IPS-11a (cell line): Measurements from ENCODE around the gene SPAG16.

Experiments
- H3K4me3 ChIP-seq: one replicate; pipeline ENCODE4 v1.5.1; 2013; ENCODE audit warnings: low read depth, low read length, control low read depth

The SPAG16 gene

DNA sequence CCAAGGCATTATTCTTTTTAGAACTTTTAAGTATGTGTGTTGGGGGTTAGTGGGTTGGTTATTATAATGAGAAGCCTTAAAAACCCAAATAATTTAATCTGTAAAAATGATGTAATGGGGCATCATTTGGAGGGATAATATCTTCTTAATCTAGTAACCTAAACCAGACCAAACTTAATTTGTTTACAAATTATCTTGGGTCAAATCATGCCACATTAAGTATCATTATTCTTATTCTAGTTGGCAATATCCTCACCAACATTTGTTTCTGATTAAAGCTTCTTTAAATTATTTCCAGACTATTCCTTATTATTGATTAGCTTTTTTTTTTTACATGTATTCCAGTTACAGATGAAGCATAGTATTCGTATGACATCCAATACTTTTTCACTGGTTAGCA lies 1041.1 kb downstream of the SPAG16 start:
- H3K4me3 ChIP-seq = no peak overlapping the region

DNA sequence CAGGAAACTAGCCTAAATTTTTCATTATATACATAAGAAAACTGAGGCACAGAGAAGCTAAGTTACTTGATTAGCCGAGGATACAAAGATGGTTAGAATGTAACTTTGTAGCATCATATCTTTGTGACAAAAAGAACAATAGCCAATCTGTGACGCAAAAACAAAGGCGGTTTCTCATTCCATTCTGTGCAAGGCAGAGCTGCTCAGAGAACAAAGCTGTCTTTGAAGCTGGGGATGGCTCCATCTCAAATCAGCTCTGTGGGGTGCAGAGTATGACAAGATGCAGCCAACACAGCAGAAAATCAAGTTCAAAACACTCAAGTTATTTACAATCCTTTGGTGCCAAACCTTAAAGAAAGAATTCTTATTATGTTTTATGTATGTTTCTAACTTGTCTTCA lies 1044.7 kb downstream of the SPAG16 start:
- H3K4me3 ChIP-seq = no peak overlapping the region

DNA sequence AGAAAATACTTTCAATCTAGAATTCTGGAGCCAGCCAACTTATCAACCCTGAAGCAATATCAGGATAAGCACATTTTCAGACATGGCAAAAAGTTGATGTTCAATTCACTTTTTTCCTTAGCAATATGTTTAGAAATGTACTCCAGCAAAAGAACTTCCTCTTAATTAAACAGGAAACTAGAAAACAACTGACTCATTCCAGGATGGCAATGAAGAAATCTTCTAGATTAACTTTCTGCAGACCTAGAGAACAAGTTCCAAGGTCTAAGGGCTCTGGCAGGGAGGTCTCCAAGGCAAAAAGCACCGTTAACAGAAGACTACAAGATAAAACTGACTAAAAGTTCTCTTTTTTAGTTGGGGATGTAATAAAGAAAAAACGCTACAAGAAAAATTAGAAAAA lies 1057.4 kb downstream of the SPAG16 start:
- H3K4me3 ChIP-seq = no peak overlapping the region

DNA sequence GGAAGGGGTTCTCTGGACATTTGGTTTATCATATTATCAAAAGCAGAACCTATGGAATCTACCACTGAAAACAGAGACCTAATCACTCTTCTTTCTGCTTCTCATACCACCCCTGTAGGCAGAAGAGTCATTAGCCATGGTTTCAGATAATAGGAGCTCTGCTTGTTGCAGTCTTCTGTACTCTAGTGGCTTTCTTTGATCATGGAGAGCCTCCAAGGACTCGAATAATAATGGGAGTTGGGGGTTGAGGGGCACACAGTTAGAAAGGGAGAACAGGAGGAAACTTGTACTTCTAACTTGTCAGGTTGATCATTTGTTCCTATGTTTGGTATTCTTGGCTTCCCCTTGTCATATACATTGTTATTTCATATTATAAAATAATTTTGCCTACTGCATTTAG lies 1074.2 kb downstream of the SPAG16 start:
- no peak overlapping the region for H3K4me3 ChIP-seq

DNA sequence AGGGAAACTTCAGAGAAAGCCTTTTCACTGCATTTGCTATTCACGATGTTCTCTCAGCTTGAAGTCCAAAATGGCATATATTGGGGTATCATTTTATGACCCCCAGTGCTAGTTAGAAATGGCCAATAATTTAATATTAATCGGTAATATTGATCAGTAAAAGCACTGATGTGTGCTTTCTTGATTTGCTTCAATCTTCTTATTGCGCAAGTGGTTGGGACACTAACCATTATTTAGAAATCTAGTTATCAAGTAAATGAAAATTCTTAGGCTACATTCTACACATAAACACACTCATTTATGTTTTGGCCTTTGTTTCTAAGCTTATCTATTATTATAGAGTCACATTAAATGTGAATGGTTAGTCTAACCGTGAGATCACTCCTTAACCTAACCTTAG lies 1076.9 kb downstream of the SPAG16 start:
- H3K4me3 ChIP-seq = no peak overlapping the region

DNA sequence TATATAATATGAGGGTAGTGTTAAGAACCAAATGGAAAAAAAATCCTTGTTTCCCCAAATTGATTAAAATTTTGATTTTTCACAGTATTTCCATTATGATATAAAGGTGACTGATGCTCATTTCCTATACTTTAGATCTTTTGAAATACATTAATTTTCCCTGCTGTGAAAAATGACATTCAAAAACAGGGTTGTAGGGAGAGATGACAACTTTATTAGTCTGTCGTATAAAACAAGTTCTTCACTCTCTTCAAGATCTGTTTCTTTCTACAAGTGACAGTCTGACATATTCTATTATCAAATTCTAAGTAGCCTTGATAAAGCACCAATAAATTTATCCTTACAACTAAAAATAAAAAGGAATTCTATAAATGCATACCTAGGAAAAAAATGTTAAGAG lies 1081.3 kb downstream of the SPAG16 start:
- no peak overlapping the region for H3K4me3 ChIP-seq

DNA sequence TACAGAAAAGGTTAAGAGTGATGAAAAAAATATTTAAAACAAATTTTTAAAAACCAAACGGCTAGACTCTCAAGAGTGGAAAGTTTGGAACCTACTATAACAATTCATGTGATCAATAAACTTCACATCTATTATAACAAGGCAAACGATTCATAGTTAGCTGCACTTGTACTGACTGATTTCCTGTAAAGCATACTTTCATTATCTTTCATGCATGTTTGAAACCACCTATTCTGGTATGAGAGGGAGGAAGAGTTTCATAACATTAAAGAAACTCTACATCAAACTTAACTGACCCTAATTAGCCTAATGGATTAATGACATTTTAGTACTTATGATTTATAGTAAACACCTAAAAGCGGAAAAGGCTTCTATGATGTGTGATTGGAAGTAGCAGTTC lies 1082.9 kb downstream of the SPAG16 start:
- no peak overlapping the region for H3K4me3 ChIP-seq

DNA sequence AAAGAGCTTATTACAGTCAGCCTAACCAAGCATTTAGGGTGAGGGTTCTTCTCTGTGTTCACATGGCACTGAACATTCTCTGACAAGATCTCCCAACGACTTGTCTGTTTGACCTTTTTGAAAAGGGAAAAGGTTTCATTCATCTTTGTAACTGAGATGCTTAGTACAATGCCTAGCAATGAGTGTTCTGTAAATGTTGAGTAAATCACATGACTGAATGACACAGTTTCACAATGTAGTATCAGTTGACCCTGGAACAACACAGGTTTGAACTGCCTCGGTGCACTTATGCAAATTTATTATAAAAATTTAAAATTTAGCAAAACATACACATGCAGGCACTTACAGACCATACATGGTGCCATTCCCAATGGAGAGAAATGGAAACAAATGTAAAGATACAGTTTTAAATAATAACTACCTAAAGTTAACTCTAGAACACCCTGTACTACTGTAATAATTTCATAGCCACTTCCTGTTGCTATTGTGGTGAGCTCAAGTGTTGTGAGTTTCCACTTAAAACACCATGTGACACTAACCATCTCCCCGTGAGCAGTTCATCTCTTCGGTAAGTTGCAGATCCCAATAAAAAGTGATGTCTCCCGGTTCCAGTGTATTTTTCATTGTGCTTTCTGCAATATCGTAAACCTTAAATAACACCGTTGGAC lies 1092.5 kb downstream of the SPAG16 start:
- no peak overlapping the region for H3K4me3 ChIP-seq

DNA sequence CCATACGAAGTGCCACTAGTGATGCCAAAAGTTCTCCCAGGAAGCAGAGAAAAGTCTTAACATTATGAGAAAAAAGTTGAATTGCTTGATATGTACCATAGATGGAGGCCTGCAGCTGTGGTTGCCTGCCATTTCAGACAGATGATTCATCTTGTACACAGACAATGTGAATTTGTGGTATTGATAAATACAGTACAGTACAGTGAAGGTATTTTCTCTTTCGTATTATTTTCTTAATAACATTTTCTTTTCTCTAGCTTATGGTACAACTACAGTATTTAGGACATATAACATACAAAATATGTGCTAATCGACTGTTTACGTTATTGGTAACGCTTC lies 1093.0 kb downstream of the SPAG16 start:
- H3K4me3 ChIP-seq = no peak overlapping the region

DNA sequence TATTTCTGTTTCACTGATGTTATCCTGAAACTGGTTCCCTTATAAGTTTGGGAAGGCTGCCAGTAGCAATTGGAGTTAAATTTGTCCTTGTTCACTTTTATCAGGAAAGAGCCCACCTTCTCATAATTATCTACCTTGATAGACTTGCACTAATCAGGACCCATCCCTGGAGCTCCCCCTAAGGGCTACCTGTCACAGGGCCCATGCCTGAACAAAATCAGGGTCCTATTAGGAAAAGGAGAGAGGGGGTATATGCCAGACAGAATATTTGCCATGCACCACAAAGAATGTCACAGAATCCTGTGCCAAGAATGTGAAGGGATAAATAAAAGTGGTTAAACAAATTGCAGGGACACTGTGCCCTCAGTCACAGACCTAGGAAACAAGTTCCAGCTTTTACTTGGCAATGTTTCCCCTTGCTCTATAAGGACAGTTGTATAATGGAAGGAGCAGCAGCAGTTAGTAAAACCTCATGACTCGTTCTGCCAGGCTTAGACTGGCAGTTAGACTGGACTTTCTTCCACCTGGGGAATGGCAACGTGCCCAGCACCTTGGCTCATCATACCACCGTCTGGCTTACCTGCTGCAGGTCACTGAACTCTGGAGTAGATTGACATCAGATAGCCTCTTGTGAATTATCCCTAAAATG lies 1094.3 kb downstream of the SPAG16 start:
- H3K4me3 ChIP-seq = no peak overlapping the region

DNA sequence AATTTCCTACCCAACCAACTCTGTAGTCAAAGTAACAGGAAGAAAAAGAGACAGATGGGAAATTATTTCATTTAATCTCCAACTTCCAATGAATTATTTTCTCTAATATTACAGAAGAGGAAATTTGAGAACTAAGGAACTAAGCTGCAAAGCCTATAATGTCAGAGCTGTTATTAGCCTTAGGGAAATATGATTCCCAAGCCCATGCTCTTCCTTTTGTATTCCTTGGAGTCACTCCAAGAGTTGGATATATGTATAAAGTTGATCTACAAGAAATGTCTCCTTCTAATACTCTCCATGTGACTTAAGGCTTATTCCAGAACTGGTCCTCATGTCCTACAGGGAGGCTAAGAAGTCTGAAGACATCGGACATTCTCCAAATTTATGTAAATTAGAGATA lies 1095.0 kb downstream of the SPAG16 start:
- H3K4me3 ChIP-seq = no peak overlapping the region

DNA sequence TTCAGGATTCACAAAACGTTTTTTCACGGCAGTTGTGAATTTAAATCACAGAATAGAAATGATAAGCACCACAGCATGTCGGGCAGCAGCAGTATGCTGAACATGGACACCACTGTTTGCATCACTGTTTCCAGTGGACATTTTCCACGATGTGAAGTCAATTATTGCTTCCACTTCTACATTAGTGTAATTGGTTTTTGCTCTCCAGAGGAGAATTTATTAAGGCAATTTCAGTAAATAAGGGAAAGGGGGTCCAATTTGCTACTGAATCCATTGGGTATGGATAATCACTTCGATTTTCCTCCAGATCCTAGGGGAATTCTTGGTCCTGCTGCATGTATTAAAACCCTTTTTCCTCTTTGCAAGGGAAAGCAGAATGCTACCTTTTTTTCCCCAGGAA lies 1096.4 kb downstream of the SPAG16 start:
- H3K4me3 ChIP-seq = no peak overlapping the region

DNA sequence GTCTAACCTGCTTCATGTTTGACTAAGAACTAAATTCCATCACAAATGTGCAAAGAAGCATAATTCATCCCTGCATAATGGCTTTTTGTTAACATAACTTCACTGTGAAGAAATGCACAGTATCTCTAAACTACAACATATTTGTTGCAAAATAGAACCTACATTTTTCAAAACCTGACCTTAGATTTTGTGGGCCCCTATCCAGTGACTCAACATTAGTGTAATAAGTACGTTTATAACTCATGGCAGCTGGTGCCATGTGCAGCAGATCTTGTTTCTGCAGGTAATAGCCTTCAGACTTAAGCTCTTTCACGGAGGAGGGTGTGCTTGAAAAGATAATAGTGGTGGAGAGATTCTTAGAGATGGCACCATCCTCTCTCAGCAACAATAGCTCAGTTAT lies 1098.0 kb downstream of the SPAG16 start:
- H3K4me3 ChIP-seq = no peak overlapping the region

DNA sequence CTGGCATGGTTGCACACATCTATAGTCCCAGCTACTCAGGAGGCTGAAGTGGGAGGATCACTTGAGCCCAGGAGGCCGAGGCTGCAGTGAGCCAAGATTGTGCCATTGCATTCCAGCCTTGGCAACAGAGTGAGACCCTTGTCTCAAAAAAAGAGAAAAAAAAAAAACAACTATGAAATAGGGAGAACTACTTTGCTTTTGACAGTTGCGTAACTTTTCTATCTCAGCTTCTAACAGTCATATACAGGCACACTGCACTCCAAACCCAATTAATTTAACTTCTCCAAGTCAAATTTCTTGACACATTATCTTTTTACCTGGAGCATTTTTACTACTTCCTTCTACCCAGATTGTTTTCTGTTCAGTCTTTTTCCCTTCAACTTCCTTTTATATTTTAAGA lies 1102.5 kb downstream of the SPAG16 start:
- no peak overlapping the region for H3K4me3 ChIP-seq

DNA sequence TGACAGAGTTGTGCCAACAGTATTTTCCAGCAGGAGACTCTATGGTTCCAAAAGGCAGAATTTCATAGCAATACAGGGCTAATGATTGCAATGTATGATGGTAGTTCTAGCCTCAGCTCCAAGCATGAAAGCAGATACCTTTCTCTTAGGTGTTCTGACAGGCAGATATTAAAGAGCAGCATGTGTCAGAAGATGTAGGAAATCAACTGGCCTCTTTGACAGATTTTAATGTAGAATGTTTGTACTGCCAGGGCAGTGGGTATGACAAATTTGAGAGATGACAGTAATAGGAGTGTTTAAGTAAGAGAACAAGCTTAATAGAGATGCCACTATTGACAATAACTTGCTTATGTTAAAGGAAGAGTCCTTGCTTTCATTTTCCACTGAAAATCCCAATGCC lies 1105.1 kb downstream of the SPAG16 start:
- H3K4me3 ChIP-seq = no peak overlapping the region

DNA sequence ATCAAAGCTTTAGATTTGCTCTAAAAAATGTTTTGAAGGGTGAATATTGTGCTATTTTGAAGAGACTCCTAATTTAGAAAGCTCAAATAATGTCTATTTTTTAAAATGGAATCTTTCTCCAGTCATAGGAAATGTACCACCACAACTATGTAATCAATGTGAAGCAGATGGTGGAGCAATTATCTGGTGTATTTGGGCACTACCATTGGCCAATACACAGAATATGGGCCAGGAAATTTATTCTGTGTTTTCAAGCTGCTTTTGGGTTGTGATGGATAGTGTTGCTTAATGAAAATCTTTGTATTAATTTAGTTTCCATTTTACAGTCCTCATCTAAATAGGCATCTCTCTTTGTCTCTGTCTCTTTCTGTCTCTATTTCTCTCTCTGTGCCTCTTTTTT lies 1109.5 kb downstream of the SPAG16 start:
- H3K4me3 ChIP-seq = no peak overlapping the region

DNA sequence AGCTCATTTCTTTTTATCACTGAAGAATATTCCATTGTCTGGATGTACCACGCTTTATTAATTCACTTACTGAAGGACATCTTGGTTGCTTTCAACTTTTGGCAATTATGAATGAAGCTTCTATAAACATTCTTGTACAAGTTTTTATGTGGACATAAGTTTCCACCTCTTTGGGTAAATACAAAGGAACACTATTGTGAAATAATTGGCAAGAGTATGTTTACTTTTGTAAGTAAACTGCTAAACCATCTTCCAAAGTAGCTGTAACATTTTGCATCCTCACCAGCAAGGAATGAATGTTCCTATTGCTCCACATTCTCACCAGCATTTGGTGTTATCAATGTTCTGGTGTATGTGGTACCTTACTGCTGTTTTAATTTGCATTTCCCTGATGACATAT lies 1110.8 kb downstream of the SPAG16 start:
- H3K4me3 ChIP-seq = no peak overlapping the region

DNA sequence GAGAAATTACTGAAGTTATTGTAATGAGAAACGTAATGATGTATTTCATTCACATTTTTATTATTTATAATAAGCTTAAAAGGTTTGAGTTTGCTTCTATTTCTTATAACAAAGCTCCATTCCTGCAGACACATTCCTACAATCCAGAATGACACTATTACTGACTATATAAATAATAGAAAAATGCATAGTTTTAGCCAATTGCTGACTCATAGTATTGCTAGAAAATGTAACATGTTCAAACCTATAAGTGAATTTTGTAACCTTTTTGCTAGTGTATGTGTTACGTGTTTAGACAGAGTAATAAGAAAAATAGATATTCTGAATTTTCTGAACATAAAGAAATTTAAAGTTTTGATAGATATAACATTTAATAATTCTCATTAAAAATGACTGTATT lies 1117.3 kb downstream of the SPAG16 start:
- no peak overlapping the region for H3K4me3 ChIP-seq

DNA sequence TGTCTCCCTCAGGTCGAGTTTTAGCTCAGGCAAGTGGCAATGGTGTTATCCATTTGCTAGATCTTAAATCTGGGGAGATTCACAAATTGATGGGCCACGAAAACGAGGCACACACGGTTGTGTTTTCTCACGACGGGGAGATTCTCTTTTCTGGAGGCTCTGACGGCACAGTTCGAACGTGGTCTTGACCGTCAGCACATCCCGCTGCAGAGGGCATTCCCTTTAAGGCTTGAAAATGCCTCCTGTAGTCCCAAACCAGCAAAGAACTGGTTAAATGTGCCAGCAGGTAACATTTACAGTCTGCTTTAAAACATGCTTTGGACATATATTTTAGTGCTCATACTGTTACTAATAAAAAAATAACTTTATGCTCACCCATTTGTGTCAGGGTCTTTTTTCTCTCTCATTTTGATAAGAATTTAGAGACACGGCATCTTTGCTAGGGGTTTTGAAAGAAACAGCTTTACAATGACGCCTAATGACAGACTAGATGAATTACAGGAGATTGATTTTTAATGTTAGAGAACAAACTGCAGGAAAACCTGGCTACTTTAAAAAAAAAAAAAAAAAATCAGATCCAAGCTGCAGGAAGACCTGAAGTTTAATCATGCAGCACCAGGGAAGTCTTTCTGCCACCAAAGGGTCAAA lies 1126.0 kb downstream of the SPAG16 start:
- no peak overlapping the region for H3K4me3 ChIP-seq

DNA sequence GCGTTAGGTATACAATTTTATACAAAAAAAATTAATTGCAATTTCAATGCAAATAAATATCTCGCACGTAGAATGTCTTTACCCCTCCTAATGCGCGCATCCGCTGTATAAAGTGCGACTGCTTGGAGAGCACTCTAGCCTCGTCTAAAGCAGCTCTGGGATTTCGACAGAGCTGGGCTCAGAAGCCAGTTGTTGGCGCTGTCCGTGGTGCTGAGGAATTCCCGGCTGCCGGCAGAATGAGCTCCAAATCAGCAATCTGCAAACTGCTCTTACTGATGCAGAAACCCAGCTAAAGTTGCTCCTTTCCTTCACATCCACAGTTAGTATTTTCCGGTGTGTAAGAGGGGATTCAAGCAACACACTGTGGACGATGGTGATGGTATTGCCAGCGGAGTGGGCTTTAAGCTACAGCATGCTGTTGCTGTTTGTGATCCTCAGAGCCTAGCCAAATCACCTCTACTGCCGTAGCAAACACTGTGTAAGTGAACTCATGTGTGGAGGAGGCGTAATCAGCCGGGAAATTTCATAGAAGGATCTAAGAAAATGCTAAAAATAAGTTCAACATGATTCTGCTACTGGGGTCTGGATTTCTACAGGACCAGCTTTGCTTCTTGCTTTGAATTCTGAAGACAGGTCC lies 1126.8 kb downstream of the SPAG16 start, which contains the start of gene VWC2L:
Gene VWC2L (plus strand): TSS at position 137 of the 637 bp plus-strand sequence. CDS start 3,140 bp downstream, outside the sequence.
- H3K4me3 ChIP-seq = no peak within 1 kb of the TSS

DNA sequence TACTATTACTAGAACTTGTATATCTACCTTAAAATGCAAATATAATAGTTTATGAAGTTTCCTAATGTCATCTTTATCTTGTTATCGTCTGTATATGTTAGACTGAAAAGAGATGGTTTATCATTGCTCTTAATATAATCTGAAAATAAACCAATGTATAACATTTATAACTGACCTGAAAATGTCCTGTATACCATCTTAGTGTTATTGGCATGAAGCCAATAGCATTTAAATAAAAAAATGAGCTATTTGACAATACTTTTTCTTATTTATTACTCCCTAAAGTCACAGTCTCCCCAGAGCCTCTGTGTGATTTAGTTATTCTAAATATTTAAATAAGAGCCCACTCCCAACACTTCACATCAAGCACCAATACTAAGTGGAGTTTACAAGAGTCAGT lies 1128.4 kb downstream of the SPAG16 start:
- no peak overlapping the region for H3K4me3 ChIP-seq

DNA sequence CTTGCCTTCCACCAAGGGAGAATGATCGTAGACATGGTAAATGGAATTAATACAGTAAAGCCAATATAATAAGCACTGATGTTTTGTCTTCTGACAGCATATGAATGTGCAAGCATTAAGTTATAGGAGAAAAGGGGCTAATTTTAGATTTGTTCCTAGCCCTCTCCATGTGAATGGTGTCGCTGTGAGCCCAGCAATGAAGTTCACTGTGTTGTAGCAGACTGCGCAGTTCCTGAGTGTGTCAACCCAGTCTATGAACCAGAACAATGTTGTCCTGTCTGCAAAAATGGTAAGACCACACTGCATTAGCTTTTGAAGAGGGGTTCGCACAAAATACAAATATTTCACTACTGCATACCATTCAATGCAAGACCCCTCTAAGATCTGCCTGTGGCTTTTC lies 1152.2 kb downstream of the SPAG16 start:
- H3K4me3 ChIP-seq = no peak overlapping the region
